Calu3 (cell line): ENCODE results near the gene MPV17L2. TPM values are rescaled to one million over a fixed set of nuclear protein-coding genes. Genes with fewer than 3 reads are reported as not detected.

Source experiments
- BruUV-seq: library from RNA; stranded (reverse); fragments of 400-500 nt; replicated peaks from 2 replicates; lab custom pipeline; 2021; lab: Mats Ljungman, UMichigan
- CTCF ChIA-PET: fragments of 300-600 bp; sonication (Branson Sonifier 250); formaldehyde crosslinking; loops from one replicate; lab custom pipeline; 2022; ENCODE audit warnings: antibody characterized with exemption; lab: Charles Lee
- DNase-seq: peaks from one replicate; pipeline ENCODE4 v3.0.0; 2022
- H3K27ac Mint-ChIP-seq: one replicate; pipeline ENCODE4 v1.8.0; 2022; ENCODE audit warnings: mixed read lengths; ENCODE audit not compliant: unreplicated experiment
- H3K27me3 Mint-ChIP-seq: one replicate; pipeline ENCODE4 v1.8.0; 2022; ENCODE audit warnings: mixed read lengths; ENCODE audit not compliant: unreplicated experiment
- H3K36me3 Mint-ChIP-seq: one replicate; pipeline ENCODE4 v1.8.0; 2022; ENCODE audit warnings: mild to moderate bottlenecking, moderate library complexity, mixed read lengths; ENCODE audit not compliant: insufficient read depth, unreplicated experiment
- H3K4me1 Mint-ChIP-seq: one replicate; pipeline ENCODE4 v1.8.0; 2022; ENCODE audit warnings: mild to moderate bottlenecking, low read depth, mixed read lengths; ENCODE audit not compliant: unreplicated experiment
- H3K4me3 Mint-ChIP-seq: one replicate; pipeline ENCODE4 v1.8.0; 2022; ENCODE audit warnings: mild to moderate bottlenecking, low read depth, moderate library complexity, mixed read lengths; ENCODE audit not compliant: unreplicated experiment
- H3K9me3 Mint-ChIP-seq: one replicate; pipeline ENCODE4 v1.8.0; 2022; ENCODE audit warnings: low read depth, mixed read lengths; ENCODE audit not compliant: unreplicated experiment
- intact Hi-C: fragments of 100-400 bp; cut with micrococcal nuclease; formaldehyde crosslinking; loops from one replicate; pipeline ENCODE4 v1.10.0; 2022; ENCODE audit not compliant: unreplicated experiment
- total RNA-seq: library from RNA; stranded (reverse); gene quantifications from 2 replicates; pipeline ENCODE4 v1.2.3, GENCODE V29; 2022
- TF ChIP-seq, protein P1 (sequence below): fragments of 200-600 bp; IDR thresholded peaks from one replicate; pipeline ENCODE4 v1.8.0; 2022; ENCODE audit warnings: antibody characterized with exemption; ENCODE audit not compliant: unreplicated experiment

Gene MPV17L2
- total RNA-seq, 1 experiment from 2014 or later: 10.9 TPM

DNA sequence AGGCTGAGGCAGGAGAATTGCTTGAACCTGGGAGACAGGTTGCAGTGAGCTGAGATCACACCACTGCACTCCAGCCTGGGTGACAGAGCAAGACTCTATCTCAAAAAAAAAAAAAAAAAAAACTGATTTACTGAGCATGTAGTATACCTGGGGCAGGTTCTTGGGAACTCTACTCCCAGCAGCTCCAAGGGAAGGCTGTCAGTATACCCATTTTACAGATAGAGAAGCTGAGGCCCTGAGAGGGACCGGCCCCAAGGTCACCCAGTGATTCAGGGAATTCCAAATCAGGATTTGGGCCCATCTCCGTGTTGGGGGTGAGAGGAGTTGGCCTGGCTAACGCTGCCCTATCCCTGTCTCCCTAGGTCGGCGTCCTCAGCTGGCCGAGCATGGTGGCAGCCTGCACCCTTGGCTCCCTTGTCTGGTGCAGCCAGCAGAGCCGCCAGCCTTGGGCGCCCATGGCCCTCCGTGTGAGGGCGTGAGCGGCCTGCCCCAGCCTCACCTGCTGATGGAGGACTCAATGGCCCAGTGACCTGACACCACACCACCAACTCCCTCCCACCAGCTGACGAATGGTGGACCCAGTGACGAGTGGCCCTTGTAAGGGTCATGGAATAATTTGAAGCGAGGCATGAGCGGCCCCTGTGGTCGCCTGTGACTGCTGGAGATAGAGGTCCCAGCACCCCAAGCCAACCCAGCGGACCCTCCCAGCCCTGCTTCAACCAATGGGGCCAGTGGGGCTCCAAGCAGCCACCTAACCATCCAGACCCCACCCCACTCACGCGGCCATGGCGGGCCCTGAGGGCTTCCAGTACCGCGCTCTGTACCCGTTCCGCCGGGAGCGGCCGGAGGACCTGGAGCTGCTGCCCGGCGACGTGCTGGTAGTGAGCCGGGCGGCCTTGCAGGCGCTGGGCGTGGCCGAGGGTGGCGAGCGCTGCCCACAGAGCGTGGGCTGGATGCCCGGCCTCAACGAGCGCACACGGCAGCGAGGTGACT is 37.6 kb upstream of the MPV17L2 start:
- DNase-seq: no peak
- H3K4me1 Mint-ChIP-seq: peaks cover 27% of the 10 kb centered on the region
- no peak overlapping the region for H3K27ac Mint-ChIP-seq
- H3K4me3 Mint-ChIP-seq: no peak overlapping the region
- peaks cover 42% of the 10 kb centered on the region for H3K36me3 Mint-ChIP-seq
- intact Hi-C loops: no loop called here
- no peaks in the 10 kb centered on the region for H3K27me3 Mint-ChIP-seq
- no peaks in the 10 kb centered on the region for H3K9me3 Mint-ChIP-seq
- BruUV-seq: no TSS peak
- CTCF ChIA-PET: interaction anchor here (0.7 to 1.4 kb wide), 3 partner anchors 42 to 131 kb away, joined by 3 to 4 read pairs (median 3); no protein-coding TSS in a partner anchor
- TF ChIP-seq, protein P1, sequence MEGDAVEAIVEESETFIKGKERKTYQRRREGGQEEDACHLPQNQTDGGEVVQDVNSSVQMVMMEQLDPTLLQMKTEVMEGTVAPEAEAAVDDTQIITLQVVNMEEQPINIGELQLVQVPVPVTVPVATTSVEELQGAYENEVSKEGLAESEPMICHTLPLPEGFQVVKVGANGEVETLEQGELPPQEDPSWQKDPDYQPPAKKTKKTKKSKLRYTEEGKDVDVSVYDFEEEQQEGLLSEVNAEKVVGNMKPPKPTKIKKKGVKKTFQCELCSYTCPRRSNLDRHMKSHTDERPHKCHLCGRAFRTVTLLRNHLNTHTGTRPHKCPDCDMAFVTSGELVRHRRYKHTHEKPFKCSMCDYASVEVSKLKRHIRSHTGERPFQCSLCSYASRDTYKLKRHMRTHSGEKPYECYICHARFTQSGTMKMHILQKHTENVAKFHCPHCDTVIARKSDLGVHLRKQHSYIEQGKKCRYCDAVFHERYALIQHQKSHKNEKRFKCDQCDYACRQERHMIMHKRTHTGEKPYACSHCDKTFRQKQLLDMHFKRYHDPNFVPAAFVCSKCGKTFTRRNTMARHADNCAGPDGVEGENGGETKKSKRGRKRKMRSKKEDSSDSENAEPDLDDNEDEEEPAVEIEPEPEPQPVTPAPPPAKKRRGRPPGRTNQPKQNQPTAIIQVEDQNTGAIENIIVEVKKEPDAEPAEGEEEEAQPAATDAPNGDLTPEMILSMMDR: no peak

DNA sequence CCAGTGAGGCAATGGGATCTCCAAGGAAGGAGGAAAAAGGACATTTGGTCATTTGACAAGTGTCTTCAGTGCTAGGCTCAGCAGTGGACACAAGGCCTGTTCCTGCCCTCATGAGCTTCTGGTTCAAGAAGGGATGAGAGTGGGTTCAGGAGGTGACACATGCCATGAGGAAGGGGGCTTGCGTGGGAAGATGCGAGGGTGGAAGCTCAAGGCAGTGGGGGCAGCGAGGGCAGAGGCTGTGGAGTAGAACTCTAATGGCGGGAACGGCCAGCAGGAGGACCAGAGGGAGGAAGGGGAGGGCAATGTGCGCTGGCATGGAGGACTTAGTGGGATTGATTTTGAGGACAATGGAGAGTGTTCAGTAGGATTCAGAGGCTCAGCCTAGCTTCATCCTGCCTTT is 36.8 kb upstream of the MPV17L2 start:
- H3K9me3 Mint-ChIP-seq: no peaks in the 10 kb centered on the region
- no peaks in the 10 kb centered on the region for H3K27me3 Mint-ChIP-seq
- DNase-seq: no peak
- intact Hi-C loops: no loop called here
- H3K27ac Mint-ChIP-seq: no peak overlapping the region
- H3K36me3 Mint-ChIP-seq: peaks cover 42% of the 10 kb centered on the region
- H3K4me3 Mint-ChIP-seq: peak overlapping the region; percentile 28
- CTCF ChIA-PET: interaction anchor here (1.1 kb wide), 1 partner anchor 43 kb away, joined by 3 read pairs; no protein-coding TSS in a partner anchor
- no TSS peak for BruUV-seq
- H3K4me1 Mint-ChIP-seq: peaks cover 27% of the 10 kb centered on the region
- TF ChIP-seq, protein P1: no peak

DNA sequence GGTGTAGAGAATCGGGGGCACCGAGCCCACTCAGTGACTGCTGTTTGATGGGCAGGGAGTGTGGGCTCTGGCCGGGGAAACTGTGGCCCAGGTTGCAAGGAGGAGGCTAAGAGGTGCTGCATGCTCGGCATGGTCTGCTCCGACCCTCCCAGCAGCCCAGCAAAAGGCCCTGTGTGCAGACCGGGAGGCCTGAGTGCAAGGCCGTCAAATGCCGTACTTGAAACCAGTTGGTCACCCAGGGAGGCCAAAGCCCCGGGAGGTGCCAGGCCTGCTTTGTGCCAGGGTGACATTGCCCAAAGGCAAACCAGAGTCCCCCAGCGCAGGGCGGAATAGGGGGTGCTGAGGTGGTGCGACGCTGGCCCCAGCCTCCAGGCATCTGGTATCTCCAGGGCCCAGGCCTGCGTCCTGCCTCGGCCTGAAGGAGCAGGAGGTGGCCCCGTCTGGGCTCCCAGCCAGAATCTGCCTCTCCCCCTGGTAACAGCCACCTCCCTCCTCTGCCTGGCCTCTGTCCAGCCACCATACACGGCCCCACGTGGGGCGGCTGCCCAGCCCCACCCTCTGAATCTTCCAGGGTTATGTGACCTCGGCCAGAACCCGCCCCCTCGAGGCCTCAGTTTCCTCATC is 36.1 kb upstream of the MPV17L2 start:
- TF ChIP-seq, protein P1: no peak
- CTCF ChIA-PET: no interaction called here
- Mint-ChIP-seq H3K36me3 (peaks cover 44% of the 10 kb centered on the region), H3K4me3 (no peak overlapping the region), H3K27ac (no peak overlapping the region), H3K27me3 (no peaks in the 10 kb centered on the region), H3K4me1 (peaks cover 26% of the 10 kb centered on the region), H3K9me3 (no peaks in the 10 kb centered on the region)
- intact Hi-C loops: no loop called here
- peak; percentile 85 for DNase-seq
- no TSS peak for BruUV-seq

DNA sequence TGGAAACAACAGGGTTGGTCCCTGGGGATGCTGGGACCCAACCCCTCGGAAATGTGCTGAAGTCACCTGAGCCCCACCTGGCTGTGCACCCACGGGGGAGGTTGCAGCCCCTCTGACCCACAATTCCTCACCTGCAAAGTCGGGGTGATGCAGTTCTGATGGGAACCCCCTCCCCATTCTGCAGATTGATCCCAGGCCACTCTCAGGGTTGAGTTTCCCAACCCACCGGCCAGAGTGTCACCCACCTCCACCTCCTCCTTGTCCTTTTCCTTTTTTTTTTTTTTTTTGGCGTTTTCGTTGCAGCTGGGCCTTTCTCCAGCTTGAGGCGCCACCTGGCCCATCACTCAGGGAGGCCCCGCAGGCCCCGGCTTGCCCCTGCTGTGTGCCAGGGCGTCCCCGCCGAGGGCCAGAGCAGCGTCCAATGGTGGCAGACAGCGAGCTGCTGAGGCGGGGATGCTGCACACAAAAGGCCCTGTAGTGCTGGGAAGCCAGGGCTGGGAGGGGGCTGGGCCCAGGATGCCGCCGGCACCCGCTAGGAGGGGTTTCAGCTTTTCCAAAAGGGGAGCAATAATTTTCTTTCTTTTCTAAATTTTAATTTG is 35.5 kb upstream of the MPV17L2 start:
- no peak for DNase-seq

More for the DNA sequence above, 35.5 kb upstream of the MPV17L2 start:
- Mint-ChIP-seq H3K9me3 (no peaks in the 10 kb centered on the region), H3K4me1 (peaks cover 20% of the 10 kb centered on the region), H3K36me3 (peaks cover 40% of the 10 kb centered on the region), H3K27me3 (no peaks in the 10 kb centered on the region), H3K4me3 (no peak overlapping the region), H3K27ac (no peak overlapping the region)
- no TSS peak for BruUV-seq
- TF ChIP-seq, protein P1: no peak
- intact Hi-C loops: no loop called here
- CTCF ChIA-PET: no interaction called here
